ENCODE results near the gene CDC14C.

DNA sequence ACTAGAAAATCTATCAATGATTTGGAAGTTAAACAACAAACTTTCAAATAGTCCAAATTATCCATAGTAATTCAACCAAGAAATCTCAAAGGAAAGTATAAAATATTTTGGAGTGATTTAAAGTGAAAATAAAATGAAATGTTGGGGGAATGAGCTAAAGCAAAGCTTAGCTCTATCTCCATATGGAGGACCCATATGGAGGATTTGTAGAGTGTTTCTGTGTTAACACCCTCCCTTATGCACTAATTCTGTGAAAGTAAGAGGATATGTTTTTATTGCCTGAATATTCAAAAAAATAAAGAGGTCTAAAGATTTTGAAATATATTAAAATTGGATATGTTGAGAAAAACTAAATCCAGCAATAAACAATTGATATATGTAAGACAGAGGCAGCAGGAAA, 31.6 kb downstream of the CDC14C start:
- TF ChIP-seq, protein P1, sequence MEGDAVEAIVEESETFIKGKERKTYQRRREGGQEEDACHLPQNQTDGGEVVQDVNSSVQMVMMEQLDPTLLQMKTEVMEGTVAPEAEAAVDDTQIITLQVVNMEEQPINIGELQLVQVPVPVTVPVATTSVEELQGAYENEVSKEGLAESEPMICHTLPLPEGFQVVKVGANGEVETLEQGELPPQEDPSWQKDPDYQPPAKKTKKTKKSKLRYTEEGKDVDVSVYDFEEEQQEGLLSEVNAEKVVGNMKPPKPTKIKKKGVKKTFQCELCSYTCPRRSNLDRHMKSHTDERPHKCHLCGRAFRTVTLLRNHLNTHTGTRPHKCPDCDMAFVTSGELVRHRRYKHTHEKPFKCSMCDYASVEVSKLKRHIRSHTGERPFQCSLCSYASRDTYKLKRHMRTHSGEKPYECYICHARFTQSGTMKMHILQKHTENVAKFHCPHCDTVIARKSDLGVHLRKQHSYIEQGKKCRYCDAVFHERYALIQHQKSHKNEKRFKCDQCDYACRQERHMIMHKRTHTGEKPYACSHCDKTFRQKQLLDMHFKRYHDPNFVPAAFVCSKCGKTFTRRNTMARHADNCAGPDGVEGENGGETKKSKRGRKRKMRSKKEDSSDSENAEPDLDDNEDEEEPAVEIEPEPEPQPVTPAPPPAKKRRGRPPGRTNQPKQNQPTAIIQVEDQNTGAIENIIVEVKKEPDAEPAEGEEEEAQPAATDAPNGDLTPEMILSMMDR (conservative IDR thresholded peaks at IDR 0.05; ENCODE audit: low read length), result no peak
- no peak for TF ChIP-seq EZH2phosphoT487 (IDR thresholded peaks at IDR 0.05; ENCODE audit: borderline replicate concordance, low read depth, low read length)

Measured in OCI-LY7 (cell line).